ENCODE measurements around the gene MYO7B. TPM values are rescaled to one million over a fixed set of nuclear protein-coding genes. Genes with fewer than 3 reads are reported as not detected.

MYO7B gene
- polyA plus RNA-seq, 2 of the 4 experiments (the other 2 are of a cell fraction): 0.04 to 0.09 TPM

- Histone ChIP-seq H3K4me1 (peaks cover 8% of the 10 kb centered on the region; the same call in 1 of the 3 replicates), H3K4me2 (no peak overlapping the region), H3K4me3 (no peak overlapping the region), H3K27ac (no peak overlapping the region), H3K9me3 (peaks cover 2% of the 10 kb centered on the region; the same call in 1 of the 3 replicates)
- ChIA-PET CTCF (no interaction called here), POLR2A (no interaction called here)
- ATAC-seq (no peak), FAIRE-seq (no peak), DNase-seq (ENCODE audit: low read depth in 1 of 2, low spot score in 1 of 2) (no peak)
- TF ChIP-seq GATA3 (IDR thresholded peaks at IDR 0.05; ENCODE audit: borderline replicate concordance) (no peak), NPAS2 (CRISPR knock-in tag; IDR thresholded peaks at IDR 0.05; ENCODE audit: borderline replicate concordance) (no peak), BHLHE40 (IDR thresholded peaks at IDR 0.05; ENCODE audit: low read depth, low read length) (no peak), MAZ (IDR thresholded peaks at IDR 0.05; ENCODE audit: borderline replicate concordance, low read depth, low read length) (no peak), CHD2 (IDR thresholded peaks at IDR 0.05; ENCODE audit: low read length, partially characterized antibody) (no peak), HOXA7 (CRISPR knock-in tag; IDR thresholded peaks at IDR 0.05) (no peak), CTCF (IDR thresholded peaks at IDR 0.05) (no peak), HOXB5 (CRISPR knock-in tag; IDR thresholded peaks at IDR 0.05) (no peak), ZSCAN20 (CRISPR knock-in tag; IDR thresholded peaks at IDR 0.05) (no peak), RCOR1 (IDR thresholded peaks at IDR 0.05; ENCODE audit: low read depth, low read length) (no peak), HES2 (IDR thresholded peaks at IDR 0.05) (no peak), HMGXB4 (CRISPR knock-in tag; IDR thresholded peaks at IDR 0.05; ENCODE audit: borderline replicate concordance) (no peak), MAX (IDR thresholded peaks at IDR 0.05) (no peak)
- 67% methylated on average over 1 of the region's 1 CpG for WGBS (ENCODE audit: missing lambda C conversion rate)
Measured at GRCh38 chr2:127545796-127546195, 10.3 kb downstream of the MYO7B start.

GRCh38 chr2:127546797-127547196, 11.3 kb downstream of the MYO7B start:
- ChIA-PET POLR2A (no interaction called here), CTCF (no interaction called here)
- WGBS (ENCODE audit: missing lambda C conversion rate): 6% methylated on average over 3 of the region's 3 CpGs
- Histone ChIP-seq H3K4me1 (peaks cover 8% of the 10 kb centered on the region; the same call in 1 of the 3 replicates), H3K4me3 (no peak overlapping the region), H3K4me2 (no peak overlapping the region), H3K27ac (no peak overlapping the region), H3K9me3 (peaks cover 2% of the 10 kb centered on the region; the same call in 1 of the 3 replicates)
- ATAC-seq (no peak), DNase-seq (ENCODE audit: low read depth in 1 of 2, low spot score in 1 of 2) (no peak), FAIRE-seq (no peak)
- TF ChIP-seq BHLHE40 (IDR thresholded peaks at IDR 0.05; ENCODE audit: low read depth, low read length): no peak
- no peak for TF ChIP-seq RARB (CRISPR knock-in tag; IDR thresholded peaks at IDR 0.05)
- no peak for TF ChIP-seq HOXB5 (CRISPR knock-in tag; IDR thresholded peaks at IDR 0.05)
- no peak for TF ChIP-seq TP53 (CRISPR knock-in tag; IDR thresholded peaks at IDR 0.05)
- TF ChIP-seq EHMT2 (IDR thresholded peaks at IDR 0.05; ENCODE audit: low read depth): no peak
- no peak for TF ChIP-seq FOSB (CRISPR knock-in tag; IDR thresholded peaks at IDR 0.05)
- no peak for TF ChIP-seq EP300 (IDR thresholded peaks at IDR 0.05)
- TF ChIP-seq CBX8 (IDR thresholded peaks at IDR 0.05): no peak
- TF ChIP-seq CHD2 (IDR thresholded peaks at IDR 0.05; ENCODE audit: low read length, partially characterized antibody): no peak
- TF ChIP-seq PBX3 (IDR thresholded peaks at IDR 0.05): no peak
- TF ChIP-seq JUN (IDR thresholded peaks at IDR 0.05): no peak
- no peak for TF ChIP-seq USF2 (IDR thresholded peaks at IDR 0.05)
- no peak for TF ChIP-seq KDM5A (IDR thresholded peaks at IDR 0.05)
- no peak for TF ChIP-seq SMC3 (IDR thresholded peaks at IDR 0.05)

Data from A549 (cell line).